K562 (cell line): ENCODE results near the gene KRTAP10-6. TPM values are rescaled to one million over a fixed set of nuclear protein-coding genes. Genes with fewer than 3 reads are reported as not detected.

Source experiments
- AFF1 ChIP-seq, 2 experiments: fragments of 450-650 bp; IDR thresholded peaks; 2 replicates each; pipeline ENCODE4 v1.6.1; 2018; ENCODE audit warnings: mild to moderate bottlenecking in 2 of 2, low read depth in 1 of 2; ENCODE audit not compliant: partially characterized antibody in 2 of 2
- HMBOX1 ChIP-seq: sonication (generic); IDR thresholded peaks from 2 replicates; pipeline ENCODE4 v1.6.1; 2016
- SAP30 ChIP-seq: fragments of 200-600 bp; sonication (generic); IDR thresholded peaks from 2 replicates; pipeline ENCODE4 v1.6.1; 2012; ENCODE audit warnings: borderline replicate concordance, low read depth, mild to moderate bottlenecking, moderate library complexity, low read length, control low read depth, inconsistent platforms; ENCODE audit not compliant: insufficient read depth, poor library complexity, severe bottlenecking
- THAP12 ChIP-seq: fragments of 250-450 bp; sonication (Bioruptor Pico); IDR thresholded peaks from 2 replicates; pipeline ENCODE4 v1.9.0; 2021; ENCODE audit warnings: mild to moderate bottlenecking, inconsistent platforms
- ZBTB1 ChIP-seq: sonication (generic); formaldehyde crosslinking; IDR thresholded peaks from 2 replicates; pipeline ENCODE4 v1.8.1; 2023; ENCODE audit warnings: missing genetic modification reagents, low read depth, mild to moderate bottlenecking, borderline replicate concordance
- ZFP36 ChIP-seq: fragments of 150-350 bp; IDR thresholded peaks from 2 replicates; pipeline ENCODE4 v1.6.1; 2018; ENCODE audit warnings: low read length, low read depth; ENCODE audit not compliant: partially characterized antibody
- polyA plus RNA-seq, 8 experiments: library from polyadenylated mRNA; depleted of rRNA in 4 of 8; stranded (reverse) in 5 of 8; unstranded in 3 of 8; fragments of >200 nt; fragmentation: Nextera tagmentation in 2 of 8; fragmentation: Illumina TruSeq in 1 of 8; extraction: Ambion mirVana in 2 of 8; extraction: Trizol in 1 of 8; gene quantifications; 2 replicates each; pipeline versions ENCODE4 v1.2.1 to v1.2.3, GENCODE V29; 2011 to 2014; ENCODE audit warnings: inconsistent platforms in 1 of 8, missing spikeins in 1 of 8
- total RNA-seq, 7 experiments: library from RNA; depleted of rRNA in 6 of 7; stranded (reverse); fragments of >200 nt in 6 of 7; fragmentation: Illumina TruSeq in 2 of 7; extraction: Trizol in 2 of 7; gene quantifications; 2 replicates each; pipeline versions ENCODE4 v1.2.1 to v1.2.3, GENCODE V29; 2011 to 2021; ENCODE audit warnings: low replicate concordance in 1 of 7
- TF ChIP-seq, protein P1 (sequence below): IDR thresholded peaks from 2 replicates; pipeline ENCODE4 v1.6.1; 2011; ENCODE audit not compliant: insufficient read length; ENCODE audit errors: extremely low read depth

KRTAP10-6 gene
- total and polyA plus RNA-seq, 9 of the 15 experiments (the other 6 are each of a cell fraction or from before 2014, with no cell fraction given) = not detected

GRCh38 chr21:44544566-44544965 lies 47.7 kb downstream of the KRTAP10-6 start (continued):
- TF ChIP-seq SAP30 (no peak), ZBTB1 (CRISPR knock-in tag) (no peak), THAP12 (CRISPR knock-in tag) (no peak), HMBOX1 (no peak), AFF1 (IDR thresholded peaks at IDR 0.05; ENCODE audit: low read depth in 1 of 2, partially characterized antibody in 2 of 2) (no peak), ZFP36 (no peak)
- TF ChIP-seq, protein P1, sequence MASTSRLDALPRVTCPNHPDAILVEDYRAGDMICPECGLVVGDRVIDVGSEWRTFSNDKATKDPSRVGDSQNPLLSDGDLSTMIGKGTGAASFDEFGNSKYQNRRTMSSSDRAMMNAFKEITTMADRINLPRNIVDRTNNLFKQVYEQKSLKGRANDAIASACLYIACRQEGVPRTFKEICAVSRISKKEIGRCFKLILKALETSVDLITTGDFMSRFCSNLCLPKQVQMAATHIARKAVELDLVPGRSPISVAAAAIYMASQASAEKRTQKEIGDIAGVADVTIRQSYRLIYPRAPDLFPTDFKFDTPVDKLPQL = no peak
